ENCODE measurements around the gene STK33. TPM values are rescaled to one million over a fixed set of nuclear protein-coding genes. Genes with fewer than 3 reads are reported as not detected.
A peak's percentile ranks its signal among the peaks of the same experiment; 100 is the strongest.

The STK33 gene
- total RNA-seq, 4 donors from 2014 or later = 1.9 to 18.9 (median 3.1) TPM

DNA sequence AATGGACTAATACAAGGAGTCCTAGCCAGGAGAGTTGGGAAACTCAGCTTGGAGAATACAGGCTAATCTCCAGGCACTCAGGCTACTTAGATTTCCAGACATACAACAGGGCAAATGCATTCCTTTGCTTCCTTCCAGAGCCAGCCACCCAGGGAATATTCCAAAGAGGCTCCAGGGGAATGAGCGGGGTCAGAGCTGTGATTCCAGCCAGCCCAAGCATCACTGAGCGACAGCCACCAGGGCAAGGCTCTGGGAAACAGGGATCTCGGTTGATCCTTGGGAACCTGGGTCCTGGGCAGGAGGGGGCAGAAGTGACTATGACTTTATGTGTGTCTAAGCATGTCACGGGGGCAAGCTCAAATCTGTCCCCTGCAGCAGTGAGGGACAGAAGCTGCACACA is 218.1 kb downstream of the STK33 start:
- DNase-seq = no peak

DNA sequence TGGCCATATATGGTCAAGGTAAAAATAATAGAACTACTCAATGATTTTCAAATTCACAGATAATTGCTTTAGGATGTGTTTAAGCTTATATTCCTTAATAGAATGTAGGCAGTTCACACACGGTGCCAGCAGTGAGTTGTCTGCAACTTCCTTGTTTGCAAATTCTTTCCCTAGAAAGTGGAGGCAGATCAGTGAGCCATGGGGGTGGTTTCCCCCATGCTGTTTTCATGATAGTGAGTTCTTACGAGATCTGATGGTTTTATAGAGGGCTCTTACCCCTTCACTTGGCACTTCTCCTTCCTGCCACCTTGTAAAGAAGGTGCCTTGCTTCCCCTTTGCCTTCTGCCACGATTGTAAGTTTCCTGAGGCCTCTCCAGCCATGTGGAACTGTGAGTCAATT is 218.6 kb downstream of the STK33 start:
- no peaks in the 10 kb centered on the region for H3K36me3 ChIP-seq
- no peak overlapping the region for H3K27ac ChIP-seq
- DNase-seq = no peak
- no peaks in the 10 kb centered on the region for H3K27me3 ChIP-seq
- no peaks in the 10 kb centered on the region for H3K9me3 ChIP-seq
- H3K4me1 ChIP-seq = no peaks in the 10 kb centered on the region
- TF ChIP-seq POLR2A (IDR thresholded peaks at IDR 0.05) = no peak
- TF ChIP-seq, protein P1, sequence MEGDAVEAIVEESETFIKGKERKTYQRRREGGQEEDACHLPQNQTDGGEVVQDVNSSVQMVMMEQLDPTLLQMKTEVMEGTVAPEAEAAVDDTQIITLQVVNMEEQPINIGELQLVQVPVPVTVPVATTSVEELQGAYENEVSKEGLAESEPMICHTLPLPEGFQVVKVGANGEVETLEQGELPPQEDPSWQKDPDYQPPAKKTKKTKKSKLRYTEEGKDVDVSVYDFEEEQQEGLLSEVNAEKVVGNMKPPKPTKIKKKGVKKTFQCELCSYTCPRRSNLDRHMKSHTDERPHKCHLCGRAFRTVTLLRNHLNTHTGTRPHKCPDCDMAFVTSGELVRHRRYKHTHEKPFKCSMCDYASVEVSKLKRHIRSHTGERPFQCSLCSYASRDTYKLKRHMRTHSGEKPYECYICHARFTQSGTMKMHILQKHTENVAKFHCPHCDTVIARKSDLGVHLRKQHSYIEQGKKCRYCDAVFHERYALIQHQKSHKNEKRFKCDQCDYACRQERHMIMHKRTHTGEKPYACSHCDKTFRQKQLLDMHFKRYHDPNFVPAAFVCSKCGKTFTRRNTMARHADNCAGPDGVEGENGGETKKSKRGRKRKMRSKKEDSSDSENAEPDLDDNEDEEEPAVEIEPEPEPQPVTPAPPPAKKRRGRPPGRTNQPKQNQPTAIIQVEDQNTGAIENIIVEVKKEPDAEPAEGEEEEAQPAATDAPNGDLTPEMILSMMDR (IDR thresholded peaks at IDR 0.05) = no peak
- no peak overlapping the region for H3K4me3 ChIP-seq

More for the DNA sequence above, 218.1 kb downstream of the STK33 start:
- TF ChIP-seq, protein P1 (IDR thresholded peaks at IDR 0.05) = no peak
- TF ChIP-seq POLR2A (IDR thresholded peaks at IDR 0.05) = no peak
- no peaks in the 10 kb centered on the region for H3K9me3 ChIP-seq
- H3K36me3 ChIP-seq = no peaks in the 10 kb centered on the region
- H3K4me1 ChIP-seq = no peaks in the 10 kb centered on the region
- no peak overlapping the region for H3K27ac ChIP-seq
- no peaks in the 10 kb centered on the region for H3K27me3 ChIP-seq
- no peak overlapping the region for H3K4me3 ChIP-seq

DNA sequence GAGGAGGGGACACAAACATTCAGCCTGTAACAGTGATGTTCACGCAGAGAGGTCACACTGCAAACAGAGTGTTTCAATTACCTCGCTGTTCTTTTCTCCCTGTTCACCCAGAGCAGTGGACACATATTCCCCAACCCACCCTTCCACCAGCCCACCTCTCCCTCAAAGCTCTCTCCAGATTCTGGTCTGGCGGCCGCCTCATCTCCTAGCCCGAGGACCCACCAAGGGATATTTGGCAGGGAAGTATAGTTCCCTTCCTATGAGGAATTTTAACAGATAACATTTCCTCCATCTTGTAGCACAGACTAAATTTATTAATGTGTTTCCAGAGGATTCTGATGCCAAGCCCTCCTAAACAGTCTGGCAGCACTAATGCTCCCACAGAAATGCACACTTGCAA is 219.3 kb downstream of the STK33 start:
- Histone ChIP-seq H3K4me3 (no peak overlapping the region), H3K9me3 (no peaks in the 10 kb centered on the region), H3K27ac (no peak overlapping the region), H3K36me3 (no peaks in the 10 kb centered on the region), H3K4me1 (no peaks in the 10 kb centered on the region), H3K27me3 (no peaks in the 10 kb centered on the region)
- DNase-seq = no peak
- TF ChIP-seq, protein P1 (IDR thresholded peaks at IDR 0.05) = no peak
- TF ChIP-seq POLR2A (IDR thresholded peaks at IDR 0.05) = no peak

DNA sequence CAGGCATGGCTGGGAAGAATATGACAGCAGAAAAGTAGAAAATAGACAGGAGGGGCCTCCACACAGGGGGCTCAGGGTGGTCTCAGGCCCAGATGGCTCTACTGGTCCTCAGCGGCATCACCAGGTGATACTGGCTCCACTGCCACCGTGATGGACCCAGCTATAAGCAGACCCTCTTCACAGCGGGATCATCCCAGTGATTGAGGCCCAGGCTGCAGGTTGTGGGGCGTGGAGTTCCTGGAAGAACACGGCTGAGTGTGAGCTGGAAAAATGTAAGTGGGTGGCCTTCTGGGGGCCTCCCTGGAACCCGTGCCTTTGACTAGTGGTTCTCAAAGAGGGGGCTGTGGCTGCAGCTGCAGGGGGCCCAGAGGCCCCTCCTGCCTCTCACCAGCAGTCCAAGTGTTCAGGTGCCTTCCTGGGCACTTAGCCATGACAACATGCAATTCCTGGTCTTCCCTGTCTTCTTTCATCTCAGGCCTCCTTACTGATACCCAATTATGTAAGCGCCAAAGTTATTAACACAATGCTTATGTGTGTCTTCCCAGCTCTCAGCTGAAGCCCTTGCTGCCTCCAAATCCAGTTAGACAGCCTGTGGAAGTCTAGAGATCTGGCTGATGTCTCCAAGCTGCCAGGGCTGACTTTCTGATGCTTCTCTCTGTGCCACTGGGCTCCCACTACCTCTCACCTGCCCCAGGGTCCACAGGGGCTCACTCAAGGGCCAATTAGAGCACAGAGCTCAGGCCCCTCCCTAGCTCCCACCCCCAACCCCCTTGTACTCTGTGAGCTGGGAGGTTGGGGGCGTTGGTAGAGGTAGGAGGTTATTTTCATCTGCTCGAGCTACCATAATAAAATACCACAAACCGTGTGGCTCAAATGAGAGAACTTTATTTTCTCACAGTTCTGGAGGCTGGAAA is 220.3 kb downstream of the STK33 start:
- DNase-seq = peak in 1 of 3 donors; percentile 0

DNA sequence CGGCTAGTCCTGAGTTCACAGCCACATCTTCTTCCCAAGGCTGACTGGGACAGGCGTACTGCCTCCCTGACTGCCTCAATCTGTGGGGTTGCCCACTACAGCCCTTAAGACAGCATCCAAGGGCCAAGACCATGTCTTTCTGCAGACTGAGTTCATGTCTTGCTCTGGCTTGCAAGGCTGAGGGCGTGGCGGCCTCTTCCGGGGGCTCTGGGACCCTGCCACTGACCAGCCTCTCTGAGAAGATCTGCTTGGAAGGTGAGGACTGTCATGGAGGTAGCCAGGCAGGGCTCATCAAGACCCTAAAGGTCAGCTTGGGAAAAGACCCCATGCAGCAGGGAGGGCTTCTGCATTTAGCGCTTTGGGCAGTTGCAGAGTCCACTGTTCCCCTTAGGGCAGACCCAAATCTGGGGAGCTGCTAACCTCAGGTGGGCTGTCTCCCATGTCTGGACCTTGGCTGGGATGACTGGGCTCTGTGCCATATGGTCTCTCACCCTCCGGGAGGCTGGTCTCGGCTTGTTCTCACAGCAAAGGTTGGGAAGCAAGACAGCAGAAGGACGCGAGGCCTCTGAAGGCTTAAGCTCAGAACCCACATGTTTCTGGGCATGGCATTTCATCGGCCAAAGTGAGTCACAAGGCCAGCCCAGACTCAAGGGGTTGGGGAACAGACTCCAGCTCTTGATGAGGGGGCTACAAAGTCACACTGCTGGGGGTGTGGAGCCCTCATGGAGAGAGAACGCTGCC is 221.2 kb downstream of the STK33 start:
- H3K9me3 ChIP-seq = no peaks in the 10 kb centered on the region
- no peak overlapping the region for H3K27ac ChIP-seq
- DNase-seq = peak in 1 of 3 donors; percentile 2
- no peaks in the 10 kb centered on the region for H3K36me3 ChIP-seq
- no peaks in the 10 kb centered on the region for H3K4me1 ChIP-seq
- H3K27me3 ChIP-seq = no peaks in the 10 kb centered on the region
- TF ChIP-seq, protein P1 (IDR thresholded peaks at IDR 0.05) = no peak
- no peak for TF ChIP-seq POLR2A (IDR thresholded peaks at IDR 0.05)
- no peak overlapping the region for H3K4me3 ChIP-seq

More for the DNA sequence above, 220.3 kb downstream of the STK33 start:
- TF ChIP-seq, protein P1 (IDR thresholded peaks at IDR 0.05) = no peak
- TF ChIP-seq POLR2A (IDR thresholded peaks at IDR 0.05) = no peak
- Histone ChIP-seq H3K36me3 (no peaks in the 10 kb centered on the region), H3K27me3 (no peaks in the 10 kb centered on the region), H3K4me1 (no peaks in the 10 kb centered on the region), H3K27ac (no peak overlapping the region), H3K4me3 (no peak overlapping the region), H3K9me3 (no peaks in the 10 kb centered on the region)
